ENCODE results near the gene STRBP.

GRCh38 chr9:123115146-123115913, 153.1 kb downstream of the STRBP start:
- TF ChIP-seq CTCF (IDR thresholded peaks at IDR 0.05) (no peak), EZH2 (IDR thresholded peaks at IDR 0.05) (no peak), EZH2phosphoT487 (IDR thresholded peaks at IDR 0.05) (no peak)
